ENCODE measurements around the gene TMEM106C.

Gene TMEM106C

GRCh38 chr12:47965581-47965980 is 2.2 kb downstream of the TMEM106C start:
- H3K4me3 Mint-ChIP-seq: peak overlapping the region; percentile 98
- no peak overlapping the region for H3K27ac Mint-ChIP-seq
- H3K36me3 Mint-ChIP-seq: peaks cover 5% of the 10 kb centered on the region
- H3K9me3 Mint-ChIP-seq (ENCODE audit: low read depth): no peaks in the 10 kb centered on the region
- peaks cover 28% of the 10 kb centered on the region for H3K4me1 Mint-ChIP-seq (ENCODE audit: low read depth)
- peaks cover 1% of the 10 kb centered on the region for H3K27me3 Mint-ChIP-seq

- H3K36me3 Mint-ChIP-seq: peaks cover 5% of the 10 kb centered on the region
- no peaks in the 10 kb centered on the region for H3K9me3 Mint-ChIP-seq (ENCODE audit: low read depth)
- peaks cover 28% of the 10 kb centered on the region for H3K4me1 Mint-ChIP-seq (ENCODE audit: low read depth)
- no peak overlapping the region for H3K27ac Mint-ChIP-seq
- no peaks in the 10 kb centered on the region for H3K27me3 Mint-ChIP-seq
- no peak overlapping the region for H3K4me3 Mint-ChIP-seq
Observed at GRCh38 chr12:47967461-47968321, 4.3 kb downstream of the TMEM106C start.

GRCh38 chr12:47969845-47970244 is 6.4 kb downstream of the TMEM106C start:
- no peak overlapping the region for H3K27ac Mint-ChIP-seq
- H3K4me3 Mint-ChIP-seq: no peak overlapping the region
- H3K9me3 Mint-ChIP-seq (ENCODE audit: low read depth): no peaks in the 10 kb centered on the region
- H3K4me1 Mint-ChIP-seq (ENCODE audit: low read depth): peaks cover 11% of the 10 kb centered on the region
- peaks cover 2% of the 10 kb centered on the region for H3K36me3 Mint-ChIP-seq
- H3K27me3 Mint-ChIP-seq: no peaks in the 10 kb centered on the region

- Mint-ChIP-seq H3K27me3 (no peaks in the 10 kb centered on the region), H3K36me3 (no peaks in the 10 kb centered on the region)
Observed at GRCh38 chr12:47970843-47971242, 7.4 kb downstream of the TMEM106C start.

GRCh38 chr12:47972895-47973294 is 9.5 kb downstream of the TMEM106C start:
- no peaks in the 10 kb centered on the region for H3K27me3 Mint-ChIP-seq
- H3K9me3 Mint-ChIP-seq (ENCODE audit: low read depth): no peaks in the 10 kb centered on the region
- no peak overlapping the region for H3K27ac Mint-ChIP-seq
- no peak overlapping the region for H3K4me3 Mint-ChIP-seq
- H3K4me1 Mint-ChIP-seq (ENCODE audit: low read depth): no peaks in the 10 kb centered on the region
- H3K36me3 Mint-ChIP-seq: no peaks in the 10 kb centered on the region

More at GRCh38 chr12:47970843-47971242, 7.4 kb downstream of the TMEM106C start:
- H3K9me3 Mint-ChIP-seq (ENCODE audit: low read depth): no peaks in the 10 kb centered on the region
- H3K4me3 Mint-ChIP-seq: no peak overlapping the region
- H3K27ac Mint-ChIP-seq: no peak overlapping the region
- H3K4me1 Mint-ChIP-seq (ENCODE audit: low read depth): peaks cover 3% of the 10 kb centered on the region

GRCh38 chr12:47973870-47974269 is 10.5 kb downstream of the TMEM106C start:
- no peak overlapping the region for H3K27ac Mint-ChIP-seq
- H3K4me3 Mint-ChIP-seq: no peak overlapping the region
- H3K9me3 Mint-ChIP-seq (ENCODE audit: low read depth): no peaks in the 10 kb centered on the region
- H3K4me1 Mint-ChIP-seq (ENCODE audit: low read depth): no peaks in the 10 kb centered on the region
- no peaks in the 10 kb centered on the region for H3K36me3 Mint-ChIP-seq
- no peaks in the 10 kb centered on the region for H3K27me3 Mint-ChIP-seq

- Mint-ChIP-seq H3K27ac (no peak overlapping the region), H3K36me3 (no peaks in the 10 kb centered on the region)
Observed at GRCh38 chr12:47975036-47975620, 11.7 kb downstream of the TMEM106C start.

GRCh38 chr12:47975816-47976215 is 12.4 kb downstream of the TMEM106C start:
- Mint-ChIP-seq H3K9me3 (ENCODE audit: low read depth) (no peaks in the 10 kb centered on the region), H3K36me3 (no peaks in the 10 kb centered on the region), H3K4me3 (no peak overlapping the region), H3K27me3 (no peaks in the 10 kb centered on the region), H3K27ac (no peak overlapping the region), H3K4me1 (ENCODE audit: low read depth) (no peaks in the 10 kb centered on the region)

More at GRCh38 chr12:47975036-47975620, 11.7 kb downstream of the TMEM106C start:
- Mint-ChIP-seq H3K9me3 (ENCODE audit: low read depth) (no peaks in the 10 kb centered on the region), H3K27me3 (no peaks in the 10 kb centered on the region), H3K4me3 (no peak overlapping the region), H3K4me1 (ENCODE audit: low read depth) (no peaks in the 10 kb centered on the region)

- Mint-ChIP-seq H3K27ac (no peak overlapping the region), H3K4me3 (no peak overlapping the region), H3K36me3 (no peaks in the 10 kb centered on the region), H3K4me1 (ENCODE audit: low read depth) (no peaks in the 10 kb centered on the region), H3K27me3 (no peaks in the 10 kb centered on the region), H3K9me3 (ENCODE audit: low read depth) (no peaks in the 10 kb centered on the region)
Observed at GRCh38 chr12:47977046-47977771, 13.8 kb downstream of the TMEM106C start.

- Mint-ChIP-seq H3K9me3 (ENCODE audit: low read depth) (no peaks in the 10 kb centered on the region), H3K27me3 (no peaks in the 10 kb centered on the region), H3K4me3 (no peak overlapping the region), H3K36me3 (no peaks in the 10 kb centered on the region), H3K27ac (no peak overlapping the region), H3K4me1 (ENCODE audit: low read depth) (no peaks in the 10 kb centered on the region)
Observed at GRCh38 chr12:47977772-47978597, 14.6 kb downstream of the TMEM106C start.

GRCh38 chr12:47978598-47978873 is 15.1 kb downstream of the TMEM106C start:
- no peaks in the 10 kb centered on the region for H3K4me1 Mint-ChIP-seq (ENCODE audit: low read depth)
- no peaks in the 10 kb centered on the region for H3K36me3 Mint-ChIP-seq
- no peaks in the 10 kb centered on the region for H3K9me3 Mint-ChIP-seq (ENCODE audit: low read depth)
- no peak overlapping the region for H3K27ac Mint-ChIP-seq
- no peak overlapping the region for H3K4me3 Mint-ChIP-seq
- H3K27me3 Mint-ChIP-seq: no peaks in the 10 kb centered on the region

GRCh38 chr12:47979166-47979565 is 15.8 kb downstream of the TMEM106C start:
- Mint-ChIP-seq H3K27me3 (no peaks in the 10 kb centered on the region), H3K9me3 (ENCODE audit: low read depth) (no peaks in the 10 kb centered on the region), H3K27ac (no peak overlapping the region), H3K4me1 (ENCODE audit: low read depth) (no peaks in the 10 kb centered on the region), H3K4me3 (no peak overlapping the region), H3K36me3 (no peaks in the 10 kb centered on the region)

GRCh38 chr12:47979686-47980085 is 16.3 kb downstream of the TMEM106C start:
- H3K27me3 Mint-ChIP-seq: peaks cover 1% of the 10 kb centered on the region
- no peaks in the 10 kb centered on the region for H3K9me3 Mint-ChIP-seq (ENCODE audit: low read depth)
- no peak overlapping the region for H3K4me3 Mint-ChIP-seq
- H3K36me3 Mint-ChIP-seq: no peaks in the 10 kb centered on the region
- H3K27ac Mint-ChIP-seq: no peak overlapping the region
- H3K4me1 Mint-ChIP-seq (ENCODE audit: low read depth): no peaks in the 10 kb centered on the region

GRCh38 chr12:47980197-47980596 is 16.8 kb downstream of the TMEM106C start:
- Mint-ChIP-seq H3K9me3 (ENCODE audit: low read depth) (no peaks in the 10 kb centered on the region), H3K4me1 (ENCODE audit: low read depth) (no peaks in the 10 kb centered on the region), H3K36me3 (no peaks in the 10 kb centered on the region), H3K4me3 (no peak overlapping the region), H3K27ac (no peak overlapping the region), H3K27me3 (peaks cover 3% of the 10 kb centered on the region)

Measured in activated naive CD8-positive, alpha-beta T cell (primary cell).